Measurements from ENCODE around the gene FXYD3.
"Not testable (repeated sequence)": the region's sequence is repeated elsewhere in the genome, so short reads cannot be mapped to it uniquely, and the experiment has no call there.

The FXYD3 gene

GRCh38 chr19:35086455-35086854 lies 29.2 kb upstream of the FXYD3 start:
- DNase-seq (ENCODE audit: low read depth, low spot score): no peak

GRCh38 chr19:35087393-35087792 lies 28.2 kb upstream of the FXYD3 start:
- DNase-seq (ENCODE audit: low read depth, low spot score): no peak

- no peak for DNase-seq (ENCODE audit: low read depth, low spot score)
Observed at GRCh38 chr19:35088131-35088913, 27.3 kb upstream of the FXYD3 start.

GRCh38 chr19:35089554-35089953 lies 26.1 kb upstream of the FXYD3 start:
- no peak for DNase-seq (ENCODE audit: low read depth, low spot score)

GRCh38 chr19:35090160-35090505 lies 25.5 kb upstream of the FXYD3 start:
- no peak for DNase-seq (ENCODE audit: low read depth, low spot score)

GRCh38 chr19:35090506-35091214 lies 25.0 kb upstream of the FXYD3 start:
- peak; percentile 47 for DNase-seq (ENCODE audit: low read depth, low spot score)

GRCh38 chr19:35093430-35093829 lies 22.2 kb upstream of the FXYD3 start:
- DNase-seq (ENCODE audit: low read depth, low spot score): no peak

GRCh38 chr19:35093941-35094647 lies 21.5 kb upstream of the FXYD3 start:
- DNase-seq (ENCODE audit: low read depth, low spot score): no peak

- no peak for DNase-seq (ENCODE audit: low read depth, low spot score)
Observed at GRCh38 chr19:35094656-35095055, 21.0 kb upstream of the FXYD3 start.

- DNase-seq (ENCODE audit: low read depth, low spot score): no peak
Observed at GRCh38 chr19:35095667-35096368, 19.8 kb upstream of the FXYD3 start.

- DNase-seq (ENCODE audit: low read depth, low spot score): no peak
Observed at GRCh38 chr19:35098413-35099049, 17.1 kb upstream of the FXYD3 start.

GRCh38 chr19:35099155-35099896 lies 16.3 kb upstream of the FXYD3 start:
- no peak for DNase-seq (ENCODE audit: low read depth, low spot score)

- DNase-seq (ENCODE audit: low read depth, low spot score): no peak
Observed at GRCh38 chr19:35099897-35100275, 15.7 kb upstream of the FXYD3 start.

GRCh38 chr19:35100588-35101533 lies 14.8 kb upstream of the FXYD3 start:
- no peak for DNase-seq (ENCODE audit: low read depth, low spot score)

GRCh38 chr19:35101949-35102348 lies 13.7 kb upstream of the FXYD3 start:
- DNase-seq (ENCODE audit: low read depth, low spot score): not testable (repeated sequence)

GRCh38 chr19:35103614-35104013 lies 12.0 kb upstream of the FXYD3 start:
- DNase-seq (ENCODE audit: low read depth, low spot score): not testable (repeated sequence)

- no peak for DNase-seq (ENCODE audit: low read depth, low spot score)
Observed at GRCh38 chr19:35104361-35104760, 11.3 kb upstream of the FXYD3 start.

- DNase-seq (ENCODE audit: low read depth, low spot score): no peak
Observed at GRCh38 chr19:35105047-35105410, 10.6 kb upstream of the FXYD3 start.

- no peak for DNase-seq (ENCODE audit: low read depth, low spot score)
Observed at GRCh38 chr19:35105411-35106290, 10.0 kb upstream of the FXYD3 start.
